GM21526 (cell line): ENCODE results near the gene PAK4.

ENCODE experiments used
- ATAC-seq: cut with Tn5 transposase; IDR thresholded peaks from one replicate; pipeline ENCODE4 v1.9.1; 2021; ENCODE audit warnings: moderate library complexity; ENCODE audit not compliant: unreplicated experiment, low FRiP score

The PAK4 gene

GRCh38 chr19:39175564-39175963, 50.0 kb downstream of the PAK4 start:
- no peak for ATAC-seq

GRCh38 chr19:39177110-39177699, 51.6 kb downstream of the PAK4 start:
- ATAC-seq: no peak

DNA sequence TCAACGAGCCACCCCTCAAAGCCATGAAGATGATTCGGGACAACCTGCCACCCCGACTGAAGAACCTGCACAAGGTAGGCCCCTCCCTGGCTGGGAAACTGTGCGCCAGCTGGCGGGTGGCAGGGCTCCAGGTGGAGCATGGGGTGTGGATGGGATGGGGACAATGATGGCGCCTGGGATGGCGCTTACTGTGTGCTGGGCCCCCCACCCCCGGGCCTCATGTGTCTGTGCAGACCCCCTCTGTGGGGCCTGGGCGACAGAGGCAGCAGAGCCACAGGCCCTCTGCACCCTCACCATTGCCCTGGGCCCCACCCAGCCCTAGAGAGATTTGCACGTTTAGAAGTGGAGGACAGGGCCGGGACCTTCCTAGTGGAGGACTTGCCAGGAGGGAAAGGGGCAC, 52.1 kb downstream of the PAK4 start:
- no peak for ATAC-seq

DNA sequence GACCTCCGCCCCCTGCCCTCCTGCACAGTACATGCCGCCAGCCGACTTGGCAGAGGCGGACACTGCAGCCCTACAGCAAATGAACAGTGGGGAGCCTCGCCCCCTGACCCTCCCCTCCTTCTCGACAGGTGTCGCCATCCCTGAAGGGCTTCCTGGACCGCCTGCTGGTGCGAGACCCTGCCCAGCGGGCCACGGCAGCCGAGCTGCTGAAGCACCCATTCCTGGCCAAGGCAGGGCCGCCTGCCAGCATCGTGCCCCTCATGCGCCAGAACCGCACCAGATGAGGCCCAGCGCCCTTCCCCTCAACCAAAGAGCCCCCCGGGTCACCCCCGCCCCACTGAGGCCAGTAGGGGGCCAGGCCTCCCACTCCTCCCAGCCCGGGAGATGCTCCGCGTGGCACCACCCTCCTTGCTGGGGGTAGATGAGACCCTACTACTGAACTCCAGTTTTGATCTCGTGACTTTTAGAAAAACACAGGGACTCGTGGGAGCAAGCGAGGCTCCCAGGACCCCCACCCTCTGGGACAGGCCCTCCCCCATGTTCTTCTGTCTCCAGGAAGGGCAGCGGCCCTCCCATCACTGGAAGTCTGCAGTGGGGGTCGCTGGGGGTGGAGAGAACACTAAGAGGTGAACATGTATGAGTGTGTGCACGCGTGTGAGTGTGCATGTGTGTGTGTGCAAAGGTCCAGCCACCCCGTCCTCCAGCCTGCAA, 52.9 kb downstream of the PAK4 start:
- no peak for ATAC-seq

DNA sequence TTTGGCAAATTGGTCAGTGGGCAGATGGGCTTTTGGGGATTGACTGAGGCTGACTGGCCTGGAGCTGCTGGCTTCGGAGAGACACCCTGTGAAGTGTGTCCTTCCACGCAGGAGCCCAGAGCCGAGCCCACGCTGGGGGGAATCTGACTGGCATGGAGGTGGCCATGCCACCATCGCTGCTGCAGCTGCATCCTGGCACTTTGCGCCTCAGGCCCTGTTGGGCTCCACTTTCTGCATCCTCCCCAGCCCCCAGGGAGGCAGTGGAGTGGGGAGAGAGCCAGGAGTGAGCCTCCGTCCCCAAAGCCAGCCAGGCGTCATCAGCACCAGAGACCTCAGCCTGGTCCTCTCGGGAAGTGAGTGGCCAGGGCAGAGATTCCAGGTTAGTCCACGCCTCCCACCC, 54.2 kb downstream of the PAK4 start:
- no peak for ATAC-seq

GRCh38 chr19:39180749-39181148, 55.2 kb downstream of the PAK4 start:
- ATAC-seq: no peak

DNA sequence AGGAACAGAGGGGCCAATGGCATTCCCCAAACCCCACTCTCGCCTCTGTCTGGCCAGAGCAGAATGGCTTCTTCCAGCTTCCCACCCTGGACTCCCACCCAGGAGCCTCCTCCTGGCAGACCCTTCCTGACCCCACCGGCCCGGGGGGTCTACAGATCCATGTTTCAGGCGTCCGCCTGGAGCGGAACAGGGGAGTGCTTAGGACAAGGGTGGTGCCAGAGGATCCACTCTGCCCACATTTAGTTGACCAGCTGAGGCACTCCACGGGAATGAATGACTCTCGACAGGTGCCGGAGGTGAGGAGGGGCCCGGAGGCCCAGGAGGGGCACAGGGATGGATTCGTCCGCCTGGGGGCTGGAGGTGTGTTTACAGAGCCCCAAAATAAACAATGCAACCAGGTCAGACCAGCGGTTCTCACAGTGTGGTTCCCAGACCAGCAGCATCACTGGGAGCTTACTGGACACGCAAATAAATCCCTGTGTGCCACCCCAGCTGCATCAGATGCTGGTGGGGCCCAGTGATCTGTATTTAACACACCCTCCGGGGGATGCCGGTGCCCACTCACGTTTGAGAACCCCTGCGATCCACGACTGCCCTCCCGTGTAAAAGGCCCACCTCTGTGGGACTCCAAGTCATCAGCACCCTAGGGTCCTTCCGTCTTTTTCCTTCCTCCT, 56.1 kb downstream of the PAK4 start:
- ATAC-seq: no peak

GRCh38 chr19:39182174-39182505, 56.6 kb downstream of the PAK4 start:
- ATAC-seq: no peak

GRCh38 chr19:39183104-39183503, 57.5 kb downstream of the PAK4 start:
- ATAC-seq: no peak

GRCh38 chr19:39186391-39186790, 60.8 kb downstream of the PAK4 start:
- ATAC-seq: no peak

DNA sequence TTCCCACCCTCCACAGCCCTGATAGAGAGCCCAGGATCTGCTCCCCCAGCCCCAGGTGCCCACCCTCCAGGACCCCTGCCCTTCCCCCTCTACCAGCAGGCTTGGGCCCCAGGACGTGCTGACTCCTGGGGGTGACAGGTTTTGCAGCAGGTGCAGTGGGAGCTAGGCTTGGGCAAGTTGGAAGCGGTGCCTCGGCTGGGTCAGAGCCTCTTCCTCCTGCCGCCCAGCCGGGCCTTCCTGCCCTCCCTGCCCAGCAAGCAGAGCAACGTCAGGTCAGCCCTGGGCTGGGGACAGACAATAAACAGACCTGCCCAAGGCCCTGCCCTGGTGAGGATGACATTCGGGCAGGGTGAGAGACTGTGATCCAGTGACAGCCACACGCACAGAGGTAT, 62.0 kb downstream of the PAK4 start:
- ATAC-seq: no peak

DNA sequence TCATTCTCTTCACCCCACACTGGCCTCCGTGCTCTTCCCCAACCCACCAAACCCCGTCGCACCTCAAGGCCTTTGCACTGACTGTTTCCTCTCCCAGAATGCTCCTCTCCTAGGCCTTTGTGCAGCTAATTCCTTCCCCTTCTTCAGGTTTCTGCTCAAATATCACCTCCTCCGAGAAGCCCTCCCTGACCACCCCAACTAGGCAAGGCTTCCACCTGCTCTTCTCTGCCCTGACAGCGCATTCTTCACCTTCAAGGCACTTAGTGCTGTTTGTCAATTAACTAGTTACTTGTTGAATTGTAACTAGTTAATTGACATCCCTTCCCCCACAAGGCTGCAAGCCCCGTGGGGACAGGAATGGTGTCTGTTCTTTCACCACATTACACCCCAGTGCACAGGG, 63.4 kb downstream of the PAK4 start:
- no peak for ATAC-seq

- ATAC-seq: no peak
Observed at GRCh38 chr19:39190768-39191167, 65.2 kb downstream of the PAK4 start.

DNA sequence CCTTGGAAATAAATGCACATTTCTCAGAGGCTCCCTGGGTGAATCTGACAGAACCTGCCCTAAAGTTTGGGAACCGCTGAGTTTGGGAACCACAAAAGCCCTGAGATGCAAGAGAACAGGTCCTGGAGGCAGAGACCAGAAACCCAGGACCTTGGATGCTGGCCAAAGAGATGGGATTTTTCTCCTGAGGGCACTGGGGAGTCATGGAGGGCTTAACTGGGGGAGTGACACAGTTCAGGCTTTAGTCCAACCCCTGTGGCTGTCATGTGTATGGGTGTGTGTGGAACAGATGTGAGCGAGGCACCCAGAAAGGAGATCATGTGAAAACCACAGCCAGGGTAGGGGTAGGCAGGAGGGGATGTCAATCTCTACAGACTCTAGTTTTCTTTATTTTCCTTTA, 67.3 kb downstream of the PAK4 start:
- ATAC-seq: no peak

GRCh38 chr19:39193803-39194202, 68.2 kb downstream of the PAK4 start:
- ATAC-seq: no peak

- no peak for ATAC-seq
Observed at GRCh38 chr19:39194832-39195542, 69.4 kb downstream of the PAK4 start.

GRCh38 chr19:39195755-39196154, 70.2 kb downstream of the PAK4 start:
- no peak for ATAC-seq

DNA sequence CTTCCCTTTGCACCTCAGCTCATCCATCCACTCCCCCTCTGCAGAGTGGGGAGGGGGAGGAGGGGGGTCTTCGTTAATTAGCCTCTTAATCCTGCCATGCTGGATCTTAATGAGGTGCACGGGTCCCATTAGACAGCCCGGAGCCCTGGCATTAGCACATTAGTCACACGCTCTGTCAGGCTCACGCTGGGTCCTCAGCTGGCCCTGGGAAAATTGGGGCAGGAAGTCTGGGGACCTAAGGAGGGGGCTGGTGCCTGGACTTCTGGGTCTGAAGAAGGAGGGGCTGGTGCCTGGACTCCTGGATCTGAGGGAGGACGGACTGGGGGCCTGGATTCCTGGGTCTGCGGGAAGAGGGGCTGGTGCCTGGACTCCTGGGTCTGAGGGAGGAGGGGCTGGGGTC, 70.7 kb downstream of the PAK4 start:
- no peak for ATAC-seq

DNA sequence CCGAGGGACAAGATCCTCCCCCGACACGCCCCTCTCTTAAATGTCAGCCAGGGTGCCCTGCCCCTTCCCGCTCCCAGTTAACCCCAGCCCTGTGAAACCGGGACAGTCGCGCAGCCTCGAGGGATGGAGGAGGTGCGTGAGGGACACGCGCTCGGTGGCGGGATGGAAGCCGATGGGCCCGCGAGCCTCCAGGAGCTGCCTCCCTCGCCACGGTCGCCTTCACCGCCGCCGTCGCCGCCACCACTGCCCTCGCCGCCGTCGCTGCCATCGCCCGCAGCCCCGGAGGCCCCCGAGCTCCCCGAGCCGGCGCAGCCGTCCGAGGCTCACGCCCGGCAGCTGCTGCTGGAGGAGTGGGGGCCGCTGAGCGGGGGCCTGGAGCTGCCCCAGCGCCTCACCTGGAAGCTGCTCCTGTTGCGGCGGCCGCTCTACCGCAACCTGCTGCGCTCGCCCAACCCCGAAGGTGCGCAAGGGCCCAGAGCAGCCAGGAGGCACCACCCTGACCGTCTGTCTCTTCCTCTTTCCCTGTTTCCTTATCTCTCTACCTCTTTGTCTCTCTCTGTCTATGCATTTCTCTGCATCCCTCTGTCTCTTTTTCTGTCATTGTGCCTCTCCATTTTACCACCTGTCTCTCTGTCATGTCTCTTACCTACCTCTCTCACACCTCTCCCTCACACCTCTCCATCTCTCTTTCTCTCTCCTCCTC, 71.4 kb downstream of the PAK4 start, which contains the start of gene NCCRP1:
Gene NCCRP1 (plus strand): TSS at position 105 of the 703 bp plus-strand sequence. CDS start 19 bp downstream, at position 124.
- no peak for ATAC-seq

DNA sequence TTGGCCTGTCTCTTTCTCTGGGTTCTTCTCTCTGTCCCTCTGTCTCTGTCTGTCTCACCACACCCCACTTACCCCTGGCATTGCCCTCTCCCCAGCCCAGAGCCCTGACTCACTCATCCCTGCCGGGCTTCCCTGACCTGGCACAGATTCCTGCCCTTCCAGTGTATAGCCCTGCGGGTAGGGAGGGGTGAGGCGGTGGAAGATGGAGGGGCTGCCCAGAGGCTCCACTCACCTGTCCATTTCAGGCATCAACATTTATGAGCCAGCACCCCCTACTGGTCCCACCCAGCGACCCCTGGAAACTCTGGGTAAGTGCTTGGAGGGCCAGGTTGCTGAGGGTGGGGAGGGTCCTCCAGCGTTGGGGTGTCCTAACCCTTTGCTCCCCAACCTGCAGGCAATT, 72.2 kb downstream of the PAK4 start:
- ATAC-seq: no peak

DNA sequence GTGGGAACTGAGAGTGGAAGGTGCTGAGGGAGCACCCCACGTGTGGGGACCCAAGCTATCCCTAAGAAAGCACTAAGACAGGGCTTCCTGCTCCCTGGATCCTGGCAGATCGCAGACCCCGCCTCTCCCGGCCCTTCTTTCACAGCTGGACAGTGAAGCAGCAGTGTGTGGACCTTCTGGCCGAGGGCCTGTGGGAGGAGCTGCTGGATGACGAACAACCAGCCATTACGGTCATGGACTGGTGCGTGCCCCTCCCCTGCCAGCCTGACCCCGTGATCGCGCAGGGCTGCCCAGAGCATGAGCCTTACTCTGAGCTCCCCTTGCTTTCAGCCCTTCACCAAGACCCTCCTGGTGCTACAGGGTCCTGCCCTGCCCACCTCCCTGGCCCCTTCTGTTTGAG, 73.4 kb downstream of the PAK4 start:
- ATAC-seq: no peak
